Osteoblast (primary cell): Measurements from ENCODE around the gene LHX4. TPM values are rescaled to one million over a fixed set of nuclear protein-coding genes. Genes with fewer than 3 reads are reported as not detected.

Source experiments
- DNase-seq: peaks from one replicate; pipeline ENCODE4 v3.0.0; 2011; ENCODE audit warnings: low spot score, mixed read lengths; ENCODE audit not compliant: insufficient read length; ENCODE audit errors: missing footprints
- H2AFZ ChIP-seq: 2 replicates; pipeline ENCODE4 v1.6.0; 2011; ENCODE audit warnings: mild to moderate bottlenecking, low read length
- H3K27ac ChIP-seq: 2 replicates; pipeline ENCODE4 v1.5.1; 2011; ENCODE audit warnings: mild to moderate bottlenecking, low read depth, low read length, moderate library complexity
- H3K27me3 ChIP-seq: 2 replicates; pipeline ENCODE4 v1.6.0; 2012; ENCODE audit warnings: mild to moderate bottlenecking, control low read depth, inconsistent platforms, low read length, moderate library complexity; ENCODE audit not compliant: insufficient read depth
- H3K36me3 ChIP-seq: 2 replicates; pipeline ENCODE4 v1.5.1; 2011; ENCODE audit warnings: mild to moderate bottlenecking, low read length, control low read depth, moderate library complexity; ENCODE audit not compliant: insufficient read depth
- H3K4me1 ChIP-seq: 2 replicates; pipeline ENCODE4 v1.5.1; 2011; ENCODE audit warnings: mild to moderate bottlenecking, low read length, control low read depth, moderate library complexity; ENCODE audit not compliant: insufficient read depth
- H3K4me2 ChIP-seq: 2 replicates; pipeline ENCODE4 v1.6.0; 2011; ENCODE audit warnings: mild to moderate bottlenecking, low read length; ENCODE audit not compliant: insufficient read depth
- H3K4me3 ChIP-seq: fragments of 200-600 bp; sonication (generic); 3 replicates; pipeline ENCODE4 v1.5.1; 2012; ENCODE audit warnings: mild to moderate bottlenecking, low read length, inconsistent platforms; ENCODE audit not compliant: insufficient read depth
- H3K79me2 ChIP-seq: 2 replicates; pipeline ENCODE4 v1.6.0; 2012; ENCODE audit warnings: mild to moderate bottlenecking, low read length, control low read depth, inconsistent platforms; ENCODE audit not compliant: insufficient read depth
- H3K9me3 ChIP-seq: 2 replicates; pipeline ENCODE4 v1.5.1; 2011; ENCODE audit warnings: low read depth, low read length, control low read depth
- H4K20me1 ChIP-seq: 2 replicates; pipeline ENCODE4 v1.6.0; 2012; ENCODE audit warnings: mild to moderate bottlenecking, low read length, control low read depth; ENCODE audit not compliant: insufficient read depth
- CTCF ChIP-seq: IDR thresholded peaks from 2 replicates; pipeline ENCODE4 v1.5.1; 2011; ENCODE audit warnings: mild to moderate bottlenecking, low read depth, low read length, moderate library complexity; ENCODE audit errors: extremely low read depth
- total RNA-seq: library from RNA; depleted of rRNA; stranded (reverse); fragments of >200 nt; gene quantifications from 2 replicates; pipeline ENCODE4 v1.2.3, GENCODE V29; 2012

Gene LHX4
- total RNA-seq, 1 donor: not detected

GRCh38 chr1:180206581-180206980 is 23.5 kb upstream of the LHX4 start:
- H2AFZ ChIP-seq: no peak overlapping the region
- H3K4me3 ChIP-seq: no peak overlapping the region

GRCh38 chr1:180208264-180208663 is 21.8 kb upstream of the LHX4 start:
- Histone ChIP-seq H3K4me2 (no peak overlapping the region), H3K4me1 (no peaks in the 10 kb centered on the region), H2AFZ (no peak overlapping the region), H3K79me2 (no peaks in the 10 kb centered on the region), H3K27me3 (no peaks in the 10 kb centered on the region), H3K27ac (no peak overlapping the region), H3K9me3 (no peaks in the 10 kb centered on the region), H4K20me1 (no peaks in the 10 kb centered on the region), H3K4me3 (no peak overlapping the region), H3K36me3 (no peaks in the 10 kb centered on the region)
- no peak for TF ChIP-seq CTCF
- DNase-seq: peak; percentile 19

More at GRCh38 chr1:180206581-180206980, 23.5 kb upstream of the LHX4 start:
- Histone ChIP-seq H4K20me1 (peaks cover 4% of the 10 kb centered on the region), H3K9me3 (no peaks in the 10 kb centered on the region), H3K36me3 (no peaks in the 10 kb centered on the region), H3K4me1 (no peaks in the 10 kb centered on the region), H3K4me2 (no peak overlapping the region), H3K27ac (no peak overlapping the region), H3K27me3 (no peaks in the 10 kb centered on the region), H3K79me2 (no peaks in the 10 kb centered on the region)
- peak; percentile 19 for DNase-seq
- no peak for TF ChIP-seq CTCF

GRCh38 chr1:180210008-180210620 is 19.9 kb upstream of the LHX4 start:
- Histone ChIP-seq H2AFZ (no peak overlapping the region), H3K79me2 (no peaks in the 10 kb centered on the region), H4K20me1 (no peaks in the 10 kb centered on the region), H3K27me3 (no peaks in the 10 kb centered on the region), H3K4me1 (no peaks in the 10 kb centered on the region), H3K4me3 (no peak overlapping the region), H3K36me3 (no peaks in the 10 kb centered on the region), H3K9me3 (no peaks in the 10 kb centered on the region), H3K27ac (no peak overlapping the region), H3K4me2 (no peak overlapping the region)
- no peak for TF ChIP-seq CTCF
- DNase-seq: peak; percentile 80

- Histone ChIP-seq H3K27ac (no peak overlapping the region), H3K4me2 (no peak overlapping the region), H3K27me3 (no peaks in the 10 kb centered on the region), H3K4me1 (no peaks in the 10 kb centered on the region), H4K20me1 (no peaks in the 10 kb centered on the region), H3K4me3 (no peak overlapping the region), H3K9me3 (no peaks in the 10 kb centered on the region), H3K79me2 (no peaks in the 10 kb centered on the region), H3K36me3 (no peaks in the 10 kb centered on the region), H2AFZ (no peak overlapping the region)
- no peak for TF ChIP-seq CTCF
- DNase-seq: peak; percentile 68
These were observed 18.8 kb upstream of the LHX4 start for GRCh38 chr1:180211156-180211859.
